Central memory CD8-positive, alpha-beta T cell (primary cell): ENCODE results near the gene CEP78.

Experiments used
- ATAC-seq: fragments of 150-1000 bp; cut with Tn5 transposase; replicated peaks from 2 replicates; pipeline ENCODE4 v1.10.0; 2022; ENCODE audit warnings: mild to moderate bottlenecking, moderate FRiP score, moderate number of reproducible peaks; ENCODE audit not compliant: poor library complexity, severe bottlenecking; ENCODE audit errors: extremely low read depth
- DNase-seq, 2 donors: peaks; one replicate each; pipeline ENCODE4 v3.0.0; 2021; ENCODE audit warnings: low spot score in 2 of 2
- H3K27ac Mint-ChIP-seq: one replicate; pipeline ENCODE4 v1.8.0; 2022; ENCODE audit warnings: low read depth, mild to moderate bottlenecking, moderate library complexity, mixed read lengths
- H3K27me3 Mint-ChIP-seq: one replicate; pipeline ENCODE4 v1.8.0; 2022; ENCODE audit warnings: mixed read lengths
- H3K36me3 Mint-ChIP-seq: one replicate; pipeline ENCODE4 v1.8.0; 2022; ENCODE audit warnings: mild to moderate bottlenecking, moderate library complexity, mixed read lengths; ENCODE audit not compliant: insufficient read depth
- H3K4me1 Mint-ChIP-seq: one replicate; pipeline ENCODE4 v1.8.0; 2022; ENCODE audit warnings: mixed read lengths
- H3K4me3 Mint-ChIP-seq: one replicate; pipeline ENCODE4 v1.8.0; 2022; ENCODE audit warnings: mild to moderate bottlenecking, moderate library complexity, mixed read lengths
- H3K9me3 Mint-ChIP-seq: one replicate; pipeline ENCODE4 v1.8.0; 2022; ENCODE audit warnings: mixed read lengths

Gene CEP78

GRCh38 chr9:78321505-78321904 lies 85.6 kb downstream of the CEP78 start:
- H3K9me3 Mint-ChIP-seq: no peaks in the 10 kb centered on the region
- H3K4me1 Mint-ChIP-seq: no peaks in the 10 kb centered on the region
- no peak overlapping the region for H3K4me3 Mint-ChIP-seq
- no peaks in the 10 kb centered on the region for H3K27me3 Mint-ChIP-seq
- H3K27ac Mint-ChIP-seq: no peak overlapping the region
- no peak for ATAC-seq
- no peak for DNase-seq
- H3K36me3 Mint-ChIP-seq: peaks cover 6% of the 10 kb centered on the region

DNA sequence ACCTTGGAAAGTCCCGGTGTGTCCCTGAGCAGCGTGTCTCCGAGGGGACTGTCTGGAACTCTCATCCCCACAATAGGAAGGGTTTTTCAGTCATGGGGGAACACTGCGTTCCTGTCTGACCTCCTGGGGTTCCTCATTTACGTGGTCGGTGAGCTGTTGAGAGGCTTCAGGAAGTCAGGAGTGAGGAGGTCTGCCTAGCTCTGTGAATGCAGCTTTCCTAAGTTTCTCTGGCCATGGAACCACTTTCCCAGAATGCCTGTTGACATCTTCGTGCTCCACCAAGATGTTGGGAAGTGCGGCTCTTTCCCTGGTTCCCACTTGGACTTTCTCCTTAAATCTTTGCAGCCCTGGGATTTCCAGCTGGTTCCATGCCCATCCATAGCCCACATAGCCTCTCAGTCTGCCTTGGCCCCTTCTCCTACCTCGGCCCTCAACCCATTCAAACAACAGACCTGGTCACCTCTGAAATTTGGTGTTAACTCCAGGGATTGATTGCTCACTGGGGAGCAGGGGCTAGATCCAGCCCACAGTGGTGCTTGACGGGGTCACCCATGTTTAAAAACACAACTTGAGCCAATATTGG lies 88.3 kb downstream of the CEP78 start:
- no peak for DNase-seq
- no peaks in the 10 kb centered on the region for H3K4me1 Mint-ChIP-seq
- H3K27ac Mint-ChIP-seq: no peak overlapping the region
- no peaks in the 10 kb centered on the region for H3K27me3 Mint-ChIP-seq
- no peak overlapping the region for H3K4me3 Mint-ChIP-seq
- ATAC-seq: no peak
- no peaks in the 10 kb centered on the region for H3K9me3 Mint-ChIP-seq
- peaks cover 4% of the 10 kb centered on the region for H3K36me3 Mint-ChIP-seq

DNA sequence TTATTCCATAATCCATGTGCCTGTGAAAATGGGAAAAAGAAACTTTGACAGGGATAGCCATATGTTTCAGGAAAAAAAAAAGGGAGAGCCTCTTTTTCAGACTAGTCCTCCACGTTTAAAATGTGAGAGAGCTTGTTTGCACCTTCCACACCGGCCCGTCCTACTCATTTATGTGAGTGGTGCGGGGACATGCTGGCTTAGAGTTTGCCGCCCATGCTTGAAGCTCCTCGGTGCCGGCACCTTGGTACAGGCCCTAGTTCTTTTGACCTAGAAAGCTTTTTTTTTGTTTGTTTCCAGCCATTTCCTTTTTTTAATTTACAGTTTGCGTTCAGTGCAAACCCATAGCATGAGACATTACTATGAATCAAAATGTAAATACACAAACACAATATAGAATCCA lies 88.8 kb downstream of the CEP78 start:
- DNase-seq (no peak), ATAC-seq (no peak)
- Mint-ChIP-seq H3K4me1 (no peaks in the 10 kb centered on the region), H3K27ac (no peak overlapping the region), H3K27me3 (no peaks in the 10 kb centered on the region), H3K9me3 (no peaks in the 10 kb centered on the region), H3K36me3 (peaks cover 4% of the 10 kb centered on the region), H3K4me3 (no peak overlapping the region)

- Mint-ChIP-seq H3K27me3 (no peaks in the 10 kb centered on the region), H3K9me3 (no peaks in the 10 kb centered on the region), H3K36me3 (peaks cover 4% of the 10 kb centered on the region), H3K4me1 (no peaks in the 10 kb centered on the region), H3K27ac (no peak overlapping the region), H3K4me3 (no peak overlapping the region)
- no peak for ATAC-seq
- DNase-seq: no peak
Measured at GRCh38 chr9:78325343-78325742, 89.5 kb downstream of the CEP78 start.

- Mint-ChIP-seq H3K27ac (no peak overlapping the region), H3K4me3 (no peak overlapping the region), H3K27me3 (no peaks in the 10 kb centered on the region), H3K36me3 (peaks cover 4% of the 10 kb centered on the region), H3K4me1 (no peaks in the 10 kb centered on the region), H3K9me3 (no peaks in the 10 kb centered on the region)
- DNase-seq (no peak), ATAC-seq (no peak)
Measured at GRCh38 chr9:78325846-78326360, 90.0 kb downstream of the CEP78 start.

- peaks cover under 1% of the 10 kb centered on the region for H3K36me3 Mint-ChIP-seq
- H3K4me3 Mint-ChIP-seq: no peak overlapping the region
- no peaks in the 10 kb centered on the region for H3K27me3 Mint-ChIP-seq
- no peak overlapping the region for H3K27ac Mint-ChIP-seq
- DNase-seq (no peak), ATAC-seq (no peak)
- H3K9me3 Mint-ChIP-seq: no peaks in the 10 kb centered on the region
- H3K4me1 Mint-ChIP-seq: no peaks in the 10 kb centered on the region
Measured at GRCh38 chr9:78326564-78326963, 90.7 kb downstream of the CEP78 start.
